PC-3 (cell line): ENCODE measurements around the gene DCLK1. TPM values are rescaled to one million over a fixed set of nuclear protein-coding genes. Genes with fewer than 3 reads are reported as not detected.

Source experiments
- ATAC-seq: fragments of 200-7000 bp; cut with Tn5 transposase; 2 replicates; pipeline ENCODE4 v1.9.1; 2020; ENCODE audit warnings: mild to moderate bottlenecking, moderate library complexity
- BruUV-seq: library from RNA; stranded (reverse); fragments of 400-500 nt; replicated peaks from 2 replicates; lab custom pipeline; 2021; lab: Mats Ljungman, UMichigan
- CTCF ChIA-PET: fragments of 300-600 bp; sonication (Branson Sonifier 250); formaldehyde crosslinking; loops from one replicate; lab custom pipeline; 2022; ENCODE audit warnings: antibody characterized with exemption; lab: Charles Lee
- POLR2A ChIA-PET: fragments of 300-600 bp; sonication (Branson Sonifier 250); formaldehyde crosslinking; loops from one replicate; lab custom pipeline; 2022; ENCODE audit warnings: antibody characterized with exemption; ENCODE audit not compliant: unreplicated experiment; lab: Charles Lee
- DNase-seq: peaks from one replicate; pipeline ENCODE4 v3.0.0-alpha.2; 2015
- H2AFZ ChIP-seq: fragments of 300-600 bp; sonication (generic); 2 replicates; pipeline ENCODE4 v1.6.0; 2016; ENCODE audit warnings: antibody characterized with exemption, low read length
- H3F3A ChIP-seq: fragments of 300-600 bp; sonication (generic); one replicate; pipeline ENCODE4 v1.6.0; 2017; ENCODE audit warnings: antibody characterized with exemption, low read length, control low read depth, mild to moderate bottlenecking; ENCODE audit not compliant: unreplicated experiment
- H3K27ac ChIP-seq: fragments of 300-600 bp; sonication (generic); 2 replicates; pipeline ENCODE4 v1.5.1; 2016; ENCODE audit warnings: mild to moderate bottlenecking, low read length
- H3K27me3 ChIP-seq: fragments of 300-600 bp; sonication (generic); 2 replicates; pipeline ENCODE4 v1.6.1; 2016; ENCODE audit warnings: low read length, mixed read lengths
- H3K36me3 ChIP-seq: fragments of 300-600 bp; sonication (generic); 2 replicates; pipeline ENCODE4 v1.6.1; 2016; ENCODE audit warnings: low read depth, mixed run types, low read length, mixed read lengths
- H3K4me1 ChIP-seq: fragments of 300-600 bp; sonication (generic); 2 replicates; pipeline ENCODE4 v1.5.1; 2016; ENCODE audit warnings: low read length; ENCODE audit not compliant: insufficient read depth
- H3K4me2 ChIP-seq: fragments of 300-600 bp; sonication (generic); 2 replicates; pipeline ENCODE4 v1.6.0; 2016; ENCODE audit warnings: low read length
- H3K4me3 ChIP-seq: fragments of 300-600 bp; sonication (generic); 2 replicates; pipeline ENCODE4 v1.5.1; 2016; ENCODE audit warnings: mild to moderate bottlenecking, low read length, mixed read lengths
- H3K79me2 ChIP-seq: fragments of 300-600 bp; sonication (generic); 2 replicates; pipeline ENCODE4 v1.6.1; 2017; ENCODE audit warnings: low read length, mixed read lengths
- H3K9ac ChIP-seq: fragments of 300-600 bp; sonication (generic); 2 replicates; pipeline ENCODE4 v1.6.0; 2016; ENCODE audit warnings: mild to moderate bottlenecking, low read length
- H3K9me2 ChIP-seq: fragments of 300-600 bp; sonication (generic); replicated peaks from 2 replicates; pipeline ENCODE4 v1.6.1; 2016; ENCODE audit warnings: mixed run types, low read length, mixed read lengths
- H3K9me3 ChIP-seq: fragments of 300-600 bp; sonication (generic); 2 replicates; pipeline ENCODE4 v1.6.1; 2016; ENCODE audit warnings: low read length, mixed read lengths
- H4K20me1 ChIP-seq: fragments of 300-600 bp; sonication (generic); 2 replicates; pipeline ENCODE4 v1.6.1; 2016; ENCODE audit warnings: low read length, mixed read lengths
- CTCF ChIP-seq: fragments of 300-600 bp; sonication (generic); conservative IDR thresholded peaks from 2 replicates; pipeline ENCODE4 v1.5.1; 2017; ENCODE audit warnings: antibody characterized with exemption, low read depth, mild to moderate bottlenecking, low read length
- EZH2 ChIP-seq: fragments of 300-600 bp; sonication (generic); IDR thresholded peaks from one replicate; pipeline ENCODE4 v1.6.1; 2017; ENCODE audit warnings: antibody characterized with exemption, mild to moderate bottlenecking, low read length; ENCODE audit not compliant: unreplicated experiment
- EZH2phosphoT487 ChIP-seq: fragments of 300-600 bp; sonication (generic); IDR thresholded peaks from 2 replicates; pipeline ENCODE4 v1.6.1; 2018; ENCODE audit warnings: mild to moderate bottlenecking, antibody characterized with exemption, low read length, borderline replicate concordance
- intact Hi-C: fragments of 100-400 bp; cut with micrococcal nuclease; formaldehyde crosslinking; loops from 2 replicates; pipeline ENCODE4 v1.9.0; 2023
- total RNA-seq: library from RNA; depleted of rRNA; stranded (reverse); fragments of >200 nt; gene quantifications from 2 replicates; pipeline ENCODE4 v1.2.3, GENCODE V29; 2014

DCLK1 gene
- total RNA-seq, 1 experiment from 2014 or later = not detected

GRCh38 chr13:36101157-36101556, 30.0 kb downstream of the DCLK1 start:
- H3K27me3 ChIP-seq = no peaks in the 10 kb centered on the region
- H3K9me3 ChIP-seq = no peaks in the 10 kb centered on the region
- no peaks in the 10 kb centered on the region for H3K79me2 ChIP-seq
- no peaks in the 10 kb centered on the region for H3K36me3 ChIP-seq
- POLR2A ChIA-PET = no interaction called here
- no peak for DNase-seq
- no peaks in the 10 kb centered on the region for H3K4me1 ChIP-seq
- no peaks in the 10 kb centered on the region for H3K9me2 ChIP-seq
- H3F3A ChIP-seq = no peaks in the 10 kb centered on the region
- TF ChIP-seq EZH2 = no peak
- TF ChIP-seq CTCF = no peak
- TF ChIP-seq EZH2phosphoT487 = no peak
- CTCF ChIA-PET = no interaction called here
- H3K4me2 ChIP-seq = no peak overlapping the region
- H3K4me3 ChIP-seq = no peak overlapping the region
- no peak overlapping the region for H2AFZ ChIP-seq
- no peak overlapping the region for H3K9ac ChIP-seq
- no peaks in the 10 kb centered on the region for H4K20me1 ChIP-seq
- no peak overlapping the region for H3K27ac ChIP-seq
- BruUV-seq = no TSS peak
- intact Hi-C loops = no loop called here
- no peak for ATAC-seq

- ChIA-PET POLR2A (no interaction called here), CTCF (no interaction called here)
- no peak for TF ChIP-seq EZH2
- no peak for TF ChIP-seq EZH2phosphoT487
- H3K4me1 ChIP-seq = no peaks in the 10 kb centered on the region
- ATAC-seq (no peak), DNase-seq (no peak)
- H4K20me1 ChIP-seq = no peaks in the 10 kb centered on the region
- H3K36me3 ChIP-seq = no peaks in the 10 kb centered on the region
- no peak overlapping the region for H3K4me2 ChIP-seq
- no peak overlapping the region for H3K4me3 ChIP-seq
- H3K27ac ChIP-seq = no peak overlapping the region
- no peaks in the 10 kb centered on the region for H3K9me3 ChIP-seq
- H2AFZ ChIP-seq = no peak overlapping the region
- H3F3A ChIP-seq = no peaks in the 10 kb centered on the region
- H3K27me3 ChIP-seq = 0 out of 2 replicates have a peak, but pooled peaks cover under 1% of the 10 kb centered on the region
- intact Hi-C loops = no loop called here
- no peak overlapping the region for H3K9ac ChIP-seq
- no TSS peak for BruUV-seq
- H3K79me2 ChIP-seq = no peaks in the 10 kb centered on the region
- no peaks in the 10 kb centered on the region for H3K9me2 ChIP-seq
Observed at GRCh38 chr13:36098080-36098479, 33.1 kb downstream of the DCLK1 start.

GRCh38 chr13:36096461-36097416, 34.4 kb downstream of the DCLK1 start:
- no peak overlapping the region for H3K9ac ChIP-seq
- BruUV-seq = no TSS peak
- no peak overlapping the region for H3K27ac ChIP-seq
- ATAC-seq = no peak
- no peak for TF ChIP-seq CTCF
- TF ChIP-seq EZH2 = no peak
- TF ChIP-seq EZH2phosphoT487 = no peak
- H3K36me3 ChIP-seq = no peaks in the 10 kb centered on the region
- no peaks in the 10 kb centered on the region for H3K4me1 ChIP-seq
- no peak overlapping the region for H2AFZ ChIP-seq
- H3K4me2 ChIP-seq = no peak overlapping the region
- DNase-seq = no peak
- no peaks in the 10 kb centered on the region for H3K9me3 ChIP-seq
- ChIA-PET POLR2A (interaction anchor here (0.6 kb wide), 1 partner anchor 25 kb away, joined by 3 read pairs; no protein-coding TSS in a partner anchor), CTCF (no interaction called here)
- no peaks in the 10 kb centered on the region for H4K20me1 ChIP-seq
- H3F3A ChIP-seq = no peaks in the 10 kb centered on the region
- intact Hi-C loops = no loop called here
- no peak overlapping the region for H3K4me3 ChIP-seq
- no peaks in the 10 kb centered on the region for H3K79me2 ChIP-seq
- H3K27me3 ChIP-seq = 0 out of 2 replicates have a peak, but pooled peaks cover 4% of the 10 kb centered on the region
- H3K9me2 ChIP-seq = no peaks in the 10 kb centered on the region
